Nephron (organoid): ENCODE results near the gene RAPGEF1.

Experiments
- H3K27ac Mint-ChIP-seq, 3 experiments: 2 replicates each; pipeline ENCODE4 v1.8.0; 2020; ENCODE audit warnings: mixed read lengths in 3 of 3, mild to moderate bottlenecking in 2 of 3, moderate library complexity in 1 of 3
- H3K27me3 Mint-ChIP-seq: 2 replicates; pipeline ENCODE4 v1.8.0; 2021; ENCODE audit warnings: low read depth, mild to moderate bottlenecking, moderate library complexity, mixed read lengths
- H3K36me3 Mint-ChIP-seq: 2 replicates; pipeline ENCODE4 v1.8.0; 2020; ENCODE audit warnings: low read depth, mixed read lengths
- H3K4me1 Mint-ChIP-seq: 2 replicates; pipeline ENCODE4 v1.8.0; 2020; ENCODE audit warnings: mixed read lengths
- H3K4me3 Mint-ChIP-seq, 3 experiments: 2 replicates each; pipeline ENCODE4 v1.8.0; 2020; ENCODE audit warnings: mild to moderate bottlenecking in 3 of 3, mixed read lengths in 3 of 3, moderate library complexity in 2 of 3
- H3K9me3 Mint-ChIP-seq: 2 replicates; pipeline ENCODE4 v1.8.0; 2020; ENCODE audit warnings: mixed read lengths
- CTCF ChIP-seq, 3 experiments: fragments of 200-600 bp; sonication (generic); IDR thresholded peaks; one replicate each; pipeline ENCODE4 v1.5.0; 2021; ENCODE audit warnings: antibody characterized with exemption in 3 of 3; ENCODE audit not compliant: unreplicated experiment in 3 of 3

Gene RAPGEF1

GRCh38 chr9:131731644-131732043 is 8.2 kb downstream of the RAPGEF1 start:
- Mint-ChIP-seq H3K27ac (peak overlapping the region; percentile 16 to 33 (median 30)), H3K4me1 (peaks cover 72% of the 10 kb centered on the region), H3K36me3 (peaks cover 4% of the 10 kb centered on the region), H3K9me3 (no peaks in the 10 kb centered on the region), H3K4me3 (peak overlapping the region in 1 of 3 experiments; percentile 30), H3K27me3 (no peaks in the 10 kb centered on the region)
- no peak for TF ChIP-seq CTCF (IDR thresholded peaks at IDR 0.05; ENCODE audit: unreplicated experiment in 3 of 3)

GRCh38 chr9:131731237-131731636 is 8.6 kb downstream of the RAPGEF1 start:
- peak overlapping the region in 1 of 3 experiments; percentile 30 for H3K4me3 Mint-ChIP-seq
- no peaks in the 10 kb centered on the region for H3K27me3 Mint-ChIP-seq
- H3K36me3 Mint-ChIP-seq: peaks cover 4% of the 10 kb centered on the region
- TF ChIP-seq CTCF (IDR thresholded peaks at IDR 0.05; ENCODE audit: unreplicated experiment in 3 of 3): no peak
- peak overlapping the region; percentile 16 to 33 (median 30) for H3K27ac Mint-ChIP-seq
- H3K9me3 Mint-ChIP-seq: no peaks in the 10 kb centered on the region
- H3K4me1 Mint-ChIP-seq: peaks cover 68% of the 10 kb centered on the region

- H3K27me3 Mint-ChIP-seq: no peaks in the 10 kb centered on the region
- H3K9me3 Mint-ChIP-seq: no peaks in the 10 kb centered on the region
- peak overlapping the region; percentile 13 to 78 (median 48) for H3K27ac Mint-ChIP-seq
- peaks cover 10% of the 10 kb centered on the region for H3K36me3 Mint-ChIP-seq
- H3K4me1 Mint-ChIP-seq: peaks cover 45% of the 10 kb centered on the region
- no peak for TF ChIP-seq CTCF (IDR thresholded peaks at IDR 0.05; ENCODE audit: unreplicated experiment in 3 of 3)
- no peak overlapping the region for H3K4me3 Mint-ChIP-seq
Observed at GRCh38 chr9:131728961-131729360, 10.9 kb downstream of the RAPGEF1 start.

- Mint-ChIP-seq H3K4me3 (no peak overlapping the region), H3K27me3 (no peaks in the 10 kb centered on the region), H3K9me3 (no peaks in the 10 kb centered on the region), H3K27ac (peak overlapping the region; percentile 13 to 78 (median 48)), H3K4me1 (peaks cover 44% of the 10 kb centered on the region), H3K36me3 (peaks cover 12% of the 10 kb centered on the region)
- TF ChIP-seq CTCF (IDR thresholded peaks at IDR 0.05; ENCODE audit: unreplicated experiment in 3 of 3): no peak
Observed at GRCh38 chr9:131728546-131728910, 11.3 kb downstream of the RAPGEF1 start.

- Mint-ChIP-seq H3K4me3 (no peak overlapping the region), H3K9me3 (no peaks in the 10 kb centered on the region), H3K27me3 (no peaks in the 10 kb centered on the region), H3K27ac (peak overlapping the region; percentile 13 to 78 (median 56)), H3K36me3 (peaks cover 15% of the 10 kb centered on the region), H3K4me1 (peaks cover 43% of the 10 kb centered on the region)
- no peak for TF ChIP-seq CTCF (IDR thresholded peaks at IDR 0.05; ENCODE audit: unreplicated experiment in 3 of 3)
Observed at GRCh38 chr9:131727795-131728545, 11.9 kb downstream of the RAPGEF1 start.
